ENCODE measurements around the gene ACTR6. TPM values are rescaled to one million over a fixed set of nuclear protein-coding genes. Genes with fewer than 3 reads are reported as not detected.
A peak's percentile ranks its signal among the peaks of the same experiment; 100 is the strongest.

ACTR6 gene
- total and polyA plus RNA-seq, 4 donors = 26.8 to 53.4 (median 46.0) TPM

- H3K9me3 ChIP-seq (ENCODE audit: control insufficient read depth, insufficient read depth, low read length) = no peaks in the 10 kb centered on the region
- H3K36me3 ChIP-seq (ENCODE audit: control insufficient read depth, insufficient read depth, low read length) = no peaks in the 10 kb centered on the region
- no CpG with 5 or more reads among the region's 1 CpG for WGBS (ENCODE audit: insufficient coverage)
- no peaks in the 10 kb centered on the region for H3K4me1 ChIP-seq (ENCODE audit: control insufficient read depth, insufficient read depth, low read length)
- H3K4me3 ChIP-seq (ENCODE audit: low read depth, low read length) = no peak overlapping the region
- H3K27me3 ChIP-seq (ENCODE audit: control insufficient read depth, insufficient read depth, low read length) = no peaks in the 10 kb centered on the region
- H3K27ac ChIP-seq (ENCODE audit: low read depth, low read length) = no peak overlapping the region
- no peak for DNase-seq (ENCODE audit: low read depth in 4 of 6, low spot score in 6 of 6)
Observed at GRCh38 chr12:100193085-100193484, 7.5 kb upstream of the ACTR6 start.

GRCh38 chr12:100197486-100197885 lies 3.1 kb upstream of the ACTR6 start:
- DNase-seq (ENCODE audit: low read depth in 4 of 6, low spot score in 6 of 6) = no peak
- no peak overlapping the region for H3K27ac ChIP-seq (ENCODE audit: low read depth, low read length)
- 100% methylated on average over 4 of the region's 4 CpGs for WGBS (ENCODE audit: insufficient coverage)
- no peaks in the 10 kb centered on the region for H3K9me3 ChIP-seq (ENCODE audit: control insufficient read depth, insufficient read depth, low read length)
- H3K27me3 ChIP-seq (ENCODE audit: control insufficient read depth, insufficient read depth, low read length) = peaks cover 4% of the 10 kb centered on the region
- H3K4me1 ChIP-seq (ENCODE audit: control insufficient read depth, insufficient read depth, low read length) = peaks cover 24% of the 10 kb centered on the region
- no peak overlapping the region for H3K4me3 ChIP-seq (ENCODE audit: low read depth, low read length)
- peaks cover under 1% of the 10 kb centered on the region for H3K36me3 ChIP-seq (ENCODE audit: control insufficient read depth, insufficient read depth, low read length)

- H3K27me3 ChIP-seq (ENCODE audit: control insufficient read depth, insufficient read depth, low read length) = peaks cover 4% of the 10 kb centered on the region
- H3K4me1 ChIP-seq (ENCODE audit: control insufficient read depth, insufficient read depth, low read length) = peaks cover 26% of the 10 kb centered on the region
- H3K36me3 ChIP-seq (ENCODE audit: control insufficient read depth, insufficient read depth, low read length) = peaks cover 3% of the 10 kb centered on the region
- no peak for DNase-seq (ENCODE audit: low read depth in 4 of 6, low spot score in 6 of 6)
- peak overlapping the region; percentile 93 for H3K4me3 ChIP-seq (ENCODE audit: low read depth, low read length)
- no peak overlapping the region for H3K27ac ChIP-seq (ENCODE audit: low read depth, low read length)
- no peaks in the 10 kb centered on the region for H3K9me3 ChIP-seq (ENCODE audit: control insufficient read depth, insufficient read depth, low read length)
- 31% methylated on average over 6 of the region's 6 CpGs for WGBS (ENCODE audit: insufficient coverage)
Observed at GRCh38 chr12:100199023-100199346, 1.6 kb upstream of the ACTR6 start.

GRCh38 chr12:100199347-100200149 lies 1.1 kb upstream of the ACTR6 start:
- no peaks in the 10 kb centered on the region for H3K9me3 ChIP-seq (ENCODE audit: control insufficient read depth, insufficient read depth, low read length)
- peaks cover 26% of the 10 kb centered on the region for H3K4me1 ChIP-seq (ENCODE audit: control insufficient read depth, insufficient read depth, low read length)
- WGBS (ENCODE audit: insufficient coverage) = under 1% methylated on average over 79 of the region's 79 CpGs
- H3K27me3 ChIP-seq (ENCODE audit: control insufficient read depth, insufficient read depth, low read length) = peaks cover 4% of the 10 kb centered on the region
- H3K36me3 ChIP-seq (ENCODE audit: control insufficient read depth, insufficient read depth, low read length) = peaks cover 3% of the 10 kb centered on the region
- peak overlapping the region; percentile 71 for H3K27ac ChIP-seq (ENCODE audit: low read depth, low read length)
- peak overlapping the region; percentile 93 for H3K4me3 ChIP-seq (ENCODE audit: low read depth, low read length)
- peak in 2 of 6 donors; percentile 51 to 58 for DNase-seq (ENCODE audit: low read depth in 4 of 6, low spot score in 6 of 6)

GRCh38 chr12:100201604-100202423 lies 1.2 kb downstream of the ACTR6 start:
- Histone ChIP-seq H3K9me3 (ENCODE audit: control insufficient read depth, insufficient read depth, low read length) (no peaks in the 10 kb centered on the region), H3K27ac (ENCODE audit: low read depth, low read length) (no peak overlapping the region), H3K36me3 (ENCODE audit: control insufficient read depth, insufficient read depth, low read length) (peaks cover 8% of the 10 kb centered on the region), H3K4me1 (ENCODE audit: control insufficient read depth, insufficient read depth, low read length) (peaks cover 26% of the 10 kb centered on the region), H3K27me3 (ENCODE audit: control insufficient read depth, insufficient read depth, low read length) (peaks cover 4% of the 10 kb centered on the region), H3K4me3 (ENCODE audit: low read depth, low read length) (peak overlapping the region; percentile 93)
- no peak for DNase-seq (ENCODE audit: low read depth in 4 of 6, low spot score in 6 of 6)
- 92% methylated on average over 19 of the region's 24 CpGs for WGBS (ENCODE audit: insufficient coverage)

- WGBS (ENCODE audit: insufficient coverage) = no CpG with 5 or more reads among the region's 2 CpGs
- peaks cover 39% of the 10 kb centered on the region for H3K36me3 ChIP-seq (ENCODE audit: control insufficient read depth, insufficient read depth, low read length)
- no peak for DNase-seq (ENCODE audit: low read depth in 4 of 6, low spot score in 6 of 6)
- H3K27me3 ChIP-seq (ENCODE audit: control insufficient read depth, insufficient read depth, low read length) = no peaks in the 10 kb centered on the region
- no peak overlapping the region for H3K27ac ChIP-seq (ENCODE audit: low read depth, low read length)
- H3K4me1 ChIP-seq (ENCODE audit: control insufficient read depth, insufficient read depth, low read length) = peaks cover 3% of the 10 kb centered on the region
- H3K9me3 ChIP-seq (ENCODE audit: control insufficient read depth, insufficient read depth, low read length) = no peaks in the 10 kb centered on the region
- no peak overlapping the region for H3K4me3 ChIP-seq (ENCODE audit: low read depth, low read length)
Observed at GRCh38 chr12:100207311-100207710, 6.7 kb downstream of the ACTR6 start.

GRCh38 chr12:100208834-100209233 lies 8.2 kb downstream of the ACTR6 start:
- 100% methylated on average over 2 of the region's 5 CpGs for WGBS (ENCODE audit: insufficient coverage)
- no peak for DNase-seq (ENCODE audit: low read depth in 4 of 6, low spot score in 6 of 6)
- H3K36me3 ChIP-seq (ENCODE audit: control insufficient read depth, insufficient read depth, low read length) = peaks cover 44% of the 10 kb centered on the region

GRCh38 chr12:100211698-100212097 lies 11.1 kb downstream of the ACTR6 start:
- Histone ChIP-seq H3K9me3 (ENCODE audit: control insufficient read depth, insufficient read depth, low read length) (no peaks in the 10 kb centered on the region), H3K27ac (ENCODE audit: low read depth, low read length) (no peak overlapping the region), H3K27me3 (ENCODE audit: control insufficient read depth, insufficient read depth, low read length) (no peaks in the 10 kb centered on the region), H3K4me3 (ENCODE audit: low read depth, low read length) (no peak overlapping the region), H3K36me3 (ENCODE audit: control insufficient read depth, insufficient read depth, low read length) (peaks cover 47% of the 10 kb centered on the region), H3K4me1 (ENCODE audit: control insufficient read depth, insufficient read depth, low read length) (no peaks in the 10 kb centered on the region)
- no CpG with 5 or more reads among the region's 2 CpGs for WGBS (ENCODE audit: insufficient coverage)
- no peak for DNase-seq (ENCODE audit: low read depth in 4 of 6, low spot score in 6 of 6)

More at GRCh38 chr12:100208834-100209233, 8.2 kb downstream of the ACTR6 start:
- Histone ChIP-seq H3K9me3 (ENCODE audit: control insufficient read depth, insufficient read depth, low read length) (no peaks in the 10 kb centered on the region), H3K4me3 (ENCODE audit: low read depth, low read length) (no peak overlapping the region), H3K27ac (ENCODE audit: low read depth, low read length) (no peak overlapping the region), H3K4me1 (ENCODE audit: control insufficient read depth, insufficient read depth, low read length) (no peaks in the 10 kb centered on the region), H3K27me3 (ENCODE audit: control insufficient read depth, insufficient read depth, low read length) (no peaks in the 10 kb centered on the region)

- no CpG with 5 or more reads among the region's 5 CpGs for WGBS (ENCODE audit: insufficient coverage)
- Histone ChIP-seq H3K27me3 (ENCODE audit: control insufficient read depth, insufficient read depth, low read length) (no peaks in the 10 kb centered on the region), H3K36me3 (ENCODE audit: control insufficient read depth, insufficient read depth, low read length) (peaks cover 42% of the 10 kb centered on the region), H3K4me1 (ENCODE audit: control insufficient read depth, insufficient read depth, low read length) (no peaks in the 10 kb centered on the region), H3K27ac (ENCODE audit: low read depth, low read length) (no peak overlapping the region), H3K9me3 (ENCODE audit: control insufficient read depth, insufficient read depth, low read length) (no peaks in the 10 kb centered on the region), H3K4me3 (ENCODE audit: low read depth, low read length) (no peak overlapping the region)
- DNase-seq (ENCODE audit: low read depth in 4 of 6, low spot score in 6 of 6) = no peak
Observed at GRCh38 chr12:100213016-100213891, 12.6 kb downstream of the ACTR6 start.
